Measurements from ENCODE around the gene SENP2. TPM values are rescaled to one million over a fixed set of nuclear protein-coding genes. Genes with fewer than 3 reads are reported as not detected.

SENP2 gene
- total and polyA plus RNA-seq, 9 of the 15 experiments (the other 6 are each of a cell fraction or from before 2014, with no cell fraction given) = 11.8 to 67.1 (median 41.1) TPM

DNA sequence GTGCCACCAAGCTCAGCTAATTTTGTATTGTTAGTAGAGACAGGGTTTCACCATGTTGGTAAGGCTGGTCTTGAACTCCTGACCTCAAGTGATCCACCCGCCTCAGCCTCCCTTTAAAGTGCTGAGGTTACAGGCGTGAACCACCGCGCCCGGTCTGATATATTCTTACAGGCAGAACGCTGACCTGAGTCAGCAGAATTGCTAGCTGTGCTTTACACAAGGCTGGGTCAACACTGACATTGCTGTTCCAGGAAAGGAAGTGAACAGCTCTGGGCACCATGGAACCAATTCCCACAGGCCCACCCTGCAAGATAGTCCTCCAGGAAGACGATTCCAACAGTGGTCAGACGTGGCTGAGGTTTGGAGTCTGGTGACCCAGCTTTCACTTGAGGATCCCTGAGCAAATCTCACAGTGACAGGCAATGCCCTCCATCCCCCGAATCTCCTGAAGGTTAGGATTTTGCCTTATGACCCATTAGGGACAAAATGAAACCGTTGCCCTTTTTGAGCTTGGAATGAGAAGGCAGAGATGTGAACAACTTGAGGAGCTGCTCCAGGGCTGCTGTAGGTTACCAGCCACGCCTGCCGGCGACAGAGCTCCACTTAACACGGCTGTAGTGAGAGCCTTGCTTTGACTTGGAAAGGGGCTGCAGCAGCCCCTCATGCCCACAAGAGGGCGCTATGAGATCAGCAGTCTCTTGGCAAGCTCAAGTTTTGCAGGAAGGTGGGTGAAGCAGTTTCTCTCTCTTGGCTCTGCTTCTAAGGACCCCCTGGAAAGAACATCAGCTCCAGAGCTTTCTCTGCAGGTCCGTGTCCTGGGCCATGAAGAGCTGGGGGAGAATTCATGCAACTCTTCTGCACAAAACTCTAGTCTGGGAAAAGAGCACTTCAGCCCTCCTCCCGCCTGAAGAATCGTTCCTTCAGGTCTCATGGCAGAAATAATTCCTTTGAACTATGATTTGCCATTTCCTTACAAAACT is 74.1 kb downstream of the SENP2 start (continued):
- TF ChIP-seq RERE (CRISPR knock-in tag; IDR thresholded peaks at IDR 0.05; ENCODE audit: borderline replicate concordance) (no peak), ARID3A (IDR thresholded peaks at IDR 0.05; ENCODE audit: borderline replicate concordance, low read depth, low read length) (no peak), PHTF2 (CRISPR knock-in tag; IDR thresholded peaks at IDR 0.05) (no peak), ZC3H8 (IDR thresholded peaks at IDR 0.05) (peak; percentile 81; the same call in 1 of the 2 replicates), EP300 (IDR thresholded peaks at IDR 0.05; ENCODE audit: low read length) (no peak), SOX6 (IDR thresholded peaks at IDR 0.05) (peak; percentile 32; the same call in 1 of the 2 replicates), SMAD4 (CRISPR knock-in tag; conservative IDR thresholded peaks at IDR 0.05) (no peak), SIRT6 (IDR thresholded peaks at IDR 0.05; ENCODE audit: low read depth, low read length) (no peak), SP1 (CRISPR knock-in tag; IDR thresholded peaks at IDR 0.05) (no peak), NR0B1 (IDR thresholded peaks at IDR 0.05; ENCODE audit: partially characterized antibody) (no peak), ZNF740 (CRISPR knock-in tag; IDR thresholded peaks at IDR 0.05) (no peak), ZNF740 (tag; IDR thresholded peaks at IDR 0.05) (no peak), NFIX (CRISPR knock-in tag; IDR thresholded peaks at IDR 0.05; ENCODE audit: low read depth) (no peak), POLR2G (IDR thresholded peaks at IDR 0.05; ENCODE audit: low read depth, low read length) (no peak), MEF2A (IDR thresholded peaks at IDR 0.05; ENCODE audit: control insufficient read depth, low read depth, low read length) (no peak), HLTF (IDR thresholded peaks at IDR 0.05) (no peak), SNRNP70 (optimal IDR thresholded peaks at IDR 0.05; ENCODE audit: low read depth, low read length) (no peak)
